ENCODE data around the gene CFAP20DC.
"Not testable (repeated sequence)": the region's sequence is repeated elsewhere in the genome, so short reads cannot be mapped to it uniquely, and the experiment has no call there.

The CFAP20DC gene

GRCh38 chr3:58722561-58722960, 327.3 kb downstream of the CFAP20DC start:
- no peak for TF ChIP-seq CTCF (IDR thresholded peaks at IDR 0.05; ENCODE audit: low read depth, low read length)
- TF ChIP-seq POLR2A (IDR thresholded peaks at IDR 0.05; ENCODE audit: extremely low read depth, insufficient read length) = no peak
- no peak for TF ChIP-seq MYC (IDR thresholded peaks at IDR 0.05; ENCODE audit: low read depth, low read length)
- no peak for TF ChIP-seq MAX (IDR thresholded peaks at IDR 0.05; ENCODE audit: low read depth, low read length)
- no peak overlapping the region for H3K4me3 ChIP-seq (ENCODE audit: low read depth, low read length)
- no peak for DNase-seq (ENCODE audit: low read depth)

GRCh38 chr3:58720526-58720925, 329.3 kb downstream of the CFAP20DC start:
- DNase-seq (ENCODE audit: low read depth) = no peak
- TF ChIP-seq MYC (IDR thresholded peaks at IDR 0.05; ENCODE audit: low read depth, low read length) = no peak
- TF ChIP-seq MAX (IDR thresholded peaks at IDR 0.05; ENCODE audit: low read depth, low read length) = no peak
- no peak for TF ChIP-seq CTCF (IDR thresholded peaks at IDR 0.05; ENCODE audit: low read depth, low read length)
- no peak for TF ChIP-seq POLR2A (IDR thresholded peaks at IDR 0.05; ENCODE audit: extremely low read depth, insufficient read length)
- no peak overlapping the region for H3K4me3 ChIP-seq (ENCODE audit: low read depth, low read length)

GRCh38 chr3:58719684-58720083, 330.1 kb downstream of the CFAP20DC start:
- no peak overlapping the region for H3K4me3 ChIP-seq (ENCODE audit: low read depth, low read length)
- DNase-seq (ENCODE audit: low read depth) = no peak
- TF ChIP-seq CTCF (IDR thresholded peaks at IDR 0.05; ENCODE audit: low read depth, low read length) = no peak

- no peak for DNase-seq (ENCODE audit: low read depth)
- H3K4me3 ChIP-seq (ENCODE audit: low read depth, low read length) = no peak overlapping the region
- TF ChIP-seq MYC (IDR thresholded peaks at IDR 0.05; ENCODE audit: low read depth, low read length) = no peak
- no peak for TF ChIP-seq CTCF (IDR thresholded peaks at IDR 0.05; ENCODE audit: low read depth, low read length)
- TF ChIP-seq MAX (IDR thresholded peaks at IDR 0.05; ENCODE audit: low read depth, low read length) = no peak
- TF ChIP-seq POLR2A (IDR thresholded peaks at IDR 0.05; ENCODE audit: extremely low read depth, insufficient read length) = no peak
Measured at GRCh38 chr3:58713715-58714401, 336.0 kb downstream of the CFAP20DC start.

GRCh38 chr3:58711871-58712270, 338.0 kb downstream of the CFAP20DC start:
- no peak for DNase-seq (ENCODE audit: low read depth)
- no peak overlapping the region for H3K4me3 ChIP-seq (ENCODE audit: low read depth, low read length)
- no peak for TF ChIP-seq MYC (IDR thresholded peaks at IDR 0.05; ENCODE audit: low read depth, low read length)
- no peak for TF ChIP-seq POLR2A (IDR thresholded peaks at IDR 0.05; ENCODE audit: extremely low read depth, insufficient read length)
- no peak for TF ChIP-seq CTCF (IDR thresholded peaks at IDR 0.05; ENCODE audit: low read depth, low read length)
- no peak for TF ChIP-seq MAX (IDR thresholded peaks at IDR 0.05; ENCODE audit: low read depth, low read length)

GRCh38 chr3:58708983-58709382, 340.8 kb downstream of the CFAP20DC start:
- H3K4me3 ChIP-seq (ENCODE audit: low read depth, low read length); DNase-seq (ENCODE audit: low read depth): not testable (repeated sequence)
